Measurements from ENCODE around the gene RAI1. TPM values are rescaled to one million over a fixed set of nuclear protein-coding genes. Genes with fewer than 3 reads are reported as not detected.

RAI1 gene
- total RNA-seq, 1 donor from 2014 or later, result 39.1 TPM

DNA sequence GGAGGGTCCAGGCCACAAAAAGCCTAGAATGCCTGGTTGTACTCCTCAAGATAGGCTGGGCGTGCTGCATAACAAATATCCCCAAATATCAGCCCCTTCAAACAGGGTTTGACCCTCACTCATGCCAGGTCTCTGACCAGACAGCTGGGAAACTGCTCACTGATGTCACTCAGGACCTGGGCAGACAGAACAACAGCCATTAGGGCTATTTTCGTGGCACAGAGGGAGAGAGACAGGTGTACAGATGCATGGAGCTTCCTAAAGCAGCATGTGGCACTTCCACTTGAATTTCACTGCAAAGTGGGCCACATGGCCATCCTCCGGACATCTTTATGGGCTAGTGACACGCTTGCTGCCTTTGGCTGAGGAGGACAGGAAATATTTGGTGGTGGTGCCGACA is 82.5 kb downstream of the RAI1 start:
- no peaks in the 10 kb centered on the region for H3K9me3 Mint-ChIP-seq (ENCODE audit: unreplicated experiment)
- no peak for DNase-seq (ENCODE audit: low read depth)
- Histone ChIP-seq H3K36me3 (ENCODE audit: insufficient read depth, low read length) (no peaks in the 10 kb centered on the region), H3K27ac (ENCODE audit: low read depth, low read length) (no peak overlapping the region), H3K4me1 (ENCODE audit: insufficient read depth, low read length) (peaks cover 14% of the 10 kb centered on the region), H3K9me3 (ENCODE audit: insufficient read depth, low read depth, low read length) (no peaks in the 10 kb centered on the region), H3K27me3 (ENCODE audit: insufficient read depth, low read length) (no peaks in the 10 kb centered on the region), H2AFZ (ENCODE audit: low read depth, low read length) (no peak overlapping the region), H3K79me2 (ENCODE audit: insufficient read depth, low read length) (peaks cover 60% of the 10 kb centered on the region), H3K4me2 (ENCODE audit: low read length) (no peak overlapping the region), H3K4me3 (ENCODE audit: insufficient read depth, low read depth, low read length) (no peak overlapping the region), H4K20me1 (ENCODE audit: insufficient read depth, low read length) (peaks cover 89% of the 10 kb centered on the region), H3K9ac (ENCODE audit: low read length) (no peak overlapping the region)
- peak overlapping the region; percentile 60 for H3K27ac Mint-ChIP-seq (ENCODE audit: unreplicated experiment)
- peaks cover 59% of the 10 kb centered on the region for H3K4me1 Mint-ChIP-seq (ENCODE audit: low read depth, unreplicated experiment)
- TF ChIP-seq, protein P1, sequence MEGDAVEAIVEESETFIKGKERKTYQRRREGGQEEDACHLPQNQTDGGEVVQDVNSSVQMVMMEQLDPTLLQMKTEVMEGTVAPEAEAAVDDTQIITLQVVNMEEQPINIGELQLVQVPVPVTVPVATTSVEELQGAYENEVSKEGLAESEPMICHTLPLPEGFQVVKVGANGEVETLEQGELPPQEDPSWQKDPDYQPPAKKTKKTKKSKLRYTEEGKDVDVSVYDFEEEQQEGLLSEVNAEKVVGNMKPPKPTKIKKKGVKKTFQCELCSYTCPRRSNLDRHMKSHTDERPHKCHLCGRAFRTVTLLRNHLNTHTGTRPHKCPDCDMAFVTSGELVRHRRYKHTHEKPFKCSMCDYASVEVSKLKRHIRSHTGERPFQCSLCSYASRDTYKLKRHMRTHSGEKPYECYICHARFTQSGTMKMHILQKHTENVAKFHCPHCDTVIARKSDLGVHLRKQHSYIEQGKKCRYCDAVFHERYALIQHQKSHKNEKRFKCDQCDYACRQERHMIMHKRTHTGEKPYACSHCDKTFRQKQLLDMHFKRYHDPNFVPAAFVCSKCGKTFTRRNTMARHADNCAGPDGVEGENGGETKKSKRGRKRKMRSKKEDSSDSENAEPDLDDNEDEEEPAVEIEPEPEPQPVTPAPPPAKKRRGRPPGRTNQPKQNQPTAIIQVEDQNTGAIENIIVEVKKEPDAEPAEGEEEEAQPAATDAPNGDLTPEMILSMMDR (IDR thresholded peaks at IDR 0.05; ENCODE audit: insufficient read depth, low read depth, low read length), result no peak
- TF ChIP-seq EZH2 (IDR thresholded peaks at IDR 0.05; ENCODE audit: insufficient read depth, low read length), result no peak
- no peak for FAIRE-seq
- no peak overlapping the region for H3K4me3 Mint-ChIP-seq (ENCODE audit: unreplicated experiment)
- H3K36me3 Mint-ChIP-seq (ENCODE audit: low read depth, unreplicated experiment), result peaks cover 3% of the 10 kb centered on the region
- H3K27me3 Mint-ChIP-seq (ENCODE audit: low read depth, unreplicated experiment), result no peaks in the 10 kb centered on the region

DNA sequence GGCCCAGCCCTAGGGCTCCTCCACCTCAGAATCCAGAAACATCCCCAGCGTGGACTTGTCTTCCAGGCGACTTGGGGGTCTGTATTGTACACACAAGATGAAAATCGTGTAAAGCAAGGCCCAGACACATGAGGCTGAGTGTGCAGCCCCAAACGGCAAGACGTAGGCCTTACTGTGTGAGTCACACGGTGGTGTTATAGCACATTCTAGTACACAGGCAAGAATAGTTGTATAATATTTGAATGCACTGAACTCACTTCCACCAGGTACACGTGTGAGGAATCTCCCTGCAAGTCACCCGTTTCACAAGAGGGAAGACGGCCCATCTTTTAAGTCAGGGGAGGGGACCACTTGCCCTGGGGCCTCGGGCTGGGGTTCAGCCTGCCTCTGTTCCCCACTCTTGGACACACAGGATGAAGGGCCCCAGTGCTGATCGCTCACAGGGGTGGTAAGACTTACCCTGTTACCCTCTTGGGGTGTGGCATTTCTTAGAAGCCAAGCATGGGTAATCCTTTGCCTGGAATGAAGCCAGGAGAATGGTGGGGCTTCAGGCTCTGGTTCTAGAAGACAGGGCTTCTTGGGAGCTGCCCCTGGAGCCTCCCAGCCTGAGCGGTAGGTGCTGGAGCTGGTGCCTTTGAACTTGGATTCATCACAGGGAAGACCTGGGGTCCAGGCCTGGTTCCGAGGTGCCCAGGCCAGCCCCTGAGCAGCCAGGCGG is 84.3 kb downstream of the RAI1 start:
- FAIRE-seq (no peak), DNase-seq (ENCODE audit: low read depth) (no peak)
- Histone ChIP-seq H2AFZ (ENCODE audit: low read depth, low read length) (no peak overlapping the region), H3K36me3 (ENCODE audit: insufficient read depth, low read length) (no peaks in the 10 kb centered on the region), H4K20me1 (ENCODE audit: insufficient read depth, low read length) (peaks cover 88% of the 10 kb centered on the region), H3K27ac (ENCODE audit: low read depth, low read length) (no peak overlapping the region), H3K9me3 (ENCODE audit: insufficient read depth, low read depth, low read length) (no peaks in the 10 kb centered on the region), H3K4me3 (ENCODE audit: insufficient read depth, low read depth, low read length) (no peak overlapping the region), H3K9ac (ENCODE audit: low read length) (no peak overlapping the region), H3K4me2 (ENCODE audit: low read length) (no peak overlapping the region), H3K27me3 (ENCODE audit: insufficient read depth, low read length) (no peaks in the 10 kb centered on the region), H3K4me1 (ENCODE audit: insufficient read depth, low read length) (peaks cover 16% of the 10 kb centered on the region), H3K79me2 (ENCODE audit: insufficient read depth, low read length) (peaks cover 60% of the 10 kb centered on the region)
- no peak overlapping the region for H3K27ac Mint-ChIP-seq (ENCODE audit: unreplicated experiment)
- peaks cover 1% of the 10 kb centered on the region for H3K36me3 Mint-ChIP-seq (ENCODE audit: low read depth, unreplicated experiment)
- H3K4me1 Mint-ChIP-seq (ENCODE audit: low read depth, unreplicated experiment), result peaks cover 68% of the 10 kb centered on the region
- no peaks in the 10 kb centered on the region for H3K9me3 Mint-ChIP-seq (ENCODE audit: unreplicated experiment)
- H3K4me3 Mint-ChIP-seq (ENCODE audit: unreplicated experiment), result no peak overlapping the region
- TF ChIP-seq EZH2 (IDR thresholded peaks at IDR 0.05; ENCODE audit: insufficient read depth, low read length), result no peak
- TF ChIP-seq, protein P1 (IDR thresholded peaks at IDR 0.05; ENCODE audit: insufficient read depth, low read depth, low read length), result no peak
- no peaks in the 10 kb centered on the region for H3K27me3 Mint-ChIP-seq (ENCODE audit: low read depth, unreplicated experiment)

DNA sequence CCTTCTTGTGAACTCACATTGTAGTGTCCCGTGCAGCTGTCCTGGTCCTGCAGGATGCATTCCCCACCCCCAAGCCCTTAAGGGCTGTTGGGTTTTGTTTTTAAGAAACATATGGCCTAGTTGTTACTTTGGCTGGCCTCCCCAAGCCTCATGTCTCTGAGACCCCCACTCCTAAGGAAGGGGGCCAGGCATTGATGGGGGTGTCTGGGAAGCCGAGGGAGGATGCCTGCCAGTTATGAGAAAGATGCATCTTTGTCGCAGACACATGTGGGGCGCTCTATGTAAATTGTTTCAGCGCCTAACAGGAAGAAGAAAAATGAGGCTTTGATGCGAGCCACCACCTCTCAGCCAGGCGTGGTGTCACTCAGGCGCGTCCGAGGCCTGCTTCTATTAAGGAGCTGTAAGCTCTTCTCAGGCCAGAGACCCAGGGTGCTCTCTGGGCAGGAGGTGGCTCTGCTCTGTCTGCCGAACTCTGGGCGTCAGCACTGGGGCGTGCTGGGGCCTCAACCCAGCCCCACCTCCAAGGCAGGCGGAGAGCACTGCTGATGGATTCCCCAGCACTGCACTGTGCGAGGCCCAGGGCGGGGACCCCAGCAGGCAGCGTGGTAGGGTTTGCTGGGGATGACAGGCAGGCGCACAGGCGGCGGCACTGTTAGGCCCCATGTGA is 85.0 kb downstream of the RAI1 start:
- FAIRE-seq (no peak), DNase-seq (ENCODE audit: low read depth) (no peak)
- no peaks in the 10 kb centered on the region for H3K27me3 Mint-ChIP-seq (ENCODE audit: low read depth, unreplicated experiment)
- Histone ChIP-seq H3K4me2 (ENCODE audit: low read length) (no peak overlapping the region), H3K27ac (ENCODE audit: low read depth, low read length) (no peak overlapping the region), H3K36me3 (ENCODE audit: insufficient read depth, low read length) (no peaks in the 10 kb centered on the region), H4K20me1 (ENCODE audit: insufficient read depth, low read length) (peaks cover 88% of the 10 kb centered on the region), H3K9me3 (ENCODE audit: insufficient read depth, low read depth, low read length) (no peaks in the 10 kb centered on the region), H3K4me3 (ENCODE audit: insufficient read depth, low read depth, low read length) (no peak overlapping the region), H2AFZ (ENCODE audit: low read depth, low read length) (no peak overlapping the region), H3K9ac (ENCODE audit: low read length) (no peak overlapping the region), H3K79me2 (ENCODE audit: insufficient read depth, low read length) (peaks cover 60% of the 10 kb centered on the region), H3K27me3 (ENCODE audit: insufficient read depth, low read length) (no peaks in the 10 kb centered on the region), H3K4me1 (ENCODE audit: insufficient read depth, low read length) (peaks cover 16% of the 10 kb centered on the region)
- peak overlapping the region; percentile 75 for H3K27ac Mint-ChIP-seq (ENCODE audit: unreplicated experiment)
- TF ChIP-seq, protein P1 (IDR thresholded peaks at IDR 0.05; ENCODE audit: insufficient read depth, low read depth, low read length), result no peak
- no peak for TF ChIP-seq EZH2 (IDR thresholded peaks at IDR 0.05; ENCODE audit: insufficient read depth, low read length)
- H3K4me1 Mint-ChIP-seq (ENCODE audit: low read depth, unreplicated experiment), result peaks cover 71% of the 10 kb centered on the region
- peak overlapping the region; percentile 54 for H3K4me3 Mint-ChIP-seq (ENCODE audit: unreplicated experiment)
- no peaks in the 10 kb centered on the region for H3K9me3 Mint-ChIP-seq (ENCODE audit: unreplicated experiment)
- peaks cover 1% of the 10 kb centered on the region for H3K36me3 Mint-ChIP-seq (ENCODE audit: low read depth, unreplicated experiment)
